Sigmoid colon (tissue), 4 donors: Measurements from ENCODE around the gene PRDX2.

Experiments
- EP300 ChIP-seq, 4 donors: sonication (generic); formaldehyde crosslinking; IDR thresholded peaks; one replicate each; pipeline ENCODE4 v1.6.1; 2017; ENCODE audit warnings: antibody characterized with exemption in 4 of 4
- POLR2A ChIP-seq, 2 donors: fragments of 450-650 bp; IDR thresholded peaks; one replicate each; pipeline ENCODE4 v1.6.1; 2016; ENCODE audit warnings: antibody characterized with exemption in 2 of 2, mild to moderate bottlenecking in 2 of 2, moderate library complexity in 2 of 2
- POLR2AphosphoS5 ChIP-seq, 4 donors: sonication (generic); formaldehyde crosslinking; IDR thresholded peaks; one replicate each; pipeline ENCODE4 v1.6.1; 2017; ENCODE audit warnings: antibody characterized with exemption in 4 of 4
- TF ChIP-seq, protein P1 (sequence below), 4 experiments: fragments of 450-650 bp in 3 of 4; fragments of 200-600 bp in 1 of 4; IDR thresholded peaks; one replicate each; pipeline ENCODE4 v1.5.1; 2016 to 2019; ENCODE audit warnings: antibody characterized with exemption in 4 of 4, mild to moderate bottlenecking in 3 of 4, moderate library complexity in 2 of 4

- TF ChIP-seq, protein P1, sequence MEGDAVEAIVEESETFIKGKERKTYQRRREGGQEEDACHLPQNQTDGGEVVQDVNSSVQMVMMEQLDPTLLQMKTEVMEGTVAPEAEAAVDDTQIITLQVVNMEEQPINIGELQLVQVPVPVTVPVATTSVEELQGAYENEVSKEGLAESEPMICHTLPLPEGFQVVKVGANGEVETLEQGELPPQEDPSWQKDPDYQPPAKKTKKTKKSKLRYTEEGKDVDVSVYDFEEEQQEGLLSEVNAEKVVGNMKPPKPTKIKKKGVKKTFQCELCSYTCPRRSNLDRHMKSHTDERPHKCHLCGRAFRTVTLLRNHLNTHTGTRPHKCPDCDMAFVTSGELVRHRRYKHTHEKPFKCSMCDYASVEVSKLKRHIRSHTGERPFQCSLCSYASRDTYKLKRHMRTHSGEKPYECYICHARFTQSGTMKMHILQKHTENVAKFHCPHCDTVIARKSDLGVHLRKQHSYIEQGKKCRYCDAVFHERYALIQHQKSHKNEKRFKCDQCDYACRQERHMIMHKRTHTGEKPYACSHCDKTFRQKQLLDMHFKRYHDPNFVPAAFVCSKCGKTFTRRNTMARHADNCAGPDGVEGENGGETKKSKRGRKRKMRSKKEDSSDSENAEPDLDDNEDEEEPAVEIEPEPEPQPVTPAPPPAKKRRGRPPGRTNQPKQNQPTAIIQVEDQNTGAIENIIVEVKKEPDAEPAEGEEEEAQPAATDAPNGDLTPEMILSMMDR (IDR thresholded peaks at IDR 0.05), result no peak
- no peak for TF ChIP-seq POLR2A (IDR thresholded peaks at IDR 0.05)
- TF ChIP-seq POLR2AphosphoS5 (IDR thresholded peaks at IDR 0.05), result no peak
- no peak for TF ChIP-seq EP300 (IDR thresholded peaks at IDR 0.05)
Observed at GRCh38 chr19:12843999-12844732, 42.6 kb upstream of the PRDX2 start.
